HCT116 (cell line): ENCODE data around the gene MACF1. TPM values are rescaled to one million over a fixed set of nuclear protein-coding genes. Genes with fewer than 3 reads are reported as not detected.
A peak's percentile ranks its signal among the peaks of the same experiment; 100 is the strongest.

Source experiments
- ATAC-seq: fragments of 200-7000 bp; cut with Tn5 transposase; 2 replicates; pipeline ENCODE4 v1.9.1; 2020; ENCODE audit warnings: mild to moderate bottlenecking, moderate library complexity
- BruUV-seq: library from RNA; stranded (reverse); fragments of 400-500 nt; replicated peaks from 2 replicates; lab custom pipeline; 2021; lab: Mats Ljungman, UMichigan
- CTCF ChIA-PET: fragments of 300-600 bp; sonication (Branson Sonifier 250); formaldehyde crosslinking; loops from one replicate; lab custom pipeline; 2021; ENCODE audit warnings: antibody characterized with exemption; lab: Charles Lee
- POLR2A ChIA-PET: fragments of 300-600, 350-600 bp; sonication (Branson Sonifier 250); formaldehyde crosslinking; loops from one replicate; lab custom pipeline; 2021; ENCODE audit warnings: antibody characterized with exemption; lab: Charles Lee
- RAD21 ChIA-PET, 2 experiments: fragments of 300-600 bp; sonication (Branson Sonifier 250); formaldehyde crosslinking; loops; one replicate each; lab custom pipeline; 2023; ENCODE audit warnings: low total read pairs in 2 of 2; ENCODE audit not compliant: uncharacterized antibody in 2 of 2, unreplicated experiment in 2 of 2, low non-redundant PET in 1 of 2; lab: Charles Lee
- DNase-seq: peaks from one replicate; pipeline ENCODE4 v3.0.0-alpha.2; 2010; ENCODE audit warnings: low read depth, low spot score
- H2AFZ ChIP-seq: fragments of 200-600 bp; shearing (Covaris generic), sonication (generic); 2 replicates; pipeline ENCODE4 v1.6.1; 2017; ENCODE audit warnings: low read depth, mixed run types, mixed read lengths, antibody characterized with exemption, low read length; ENCODE audit not compliant: poor library complexity, severe bottlenecking
- H3K27ac ChIP-seq: 2 replicates; pipeline ENCODE4 v1.5.1; 2012; ENCODE audit warnings: low read depth, low read length
- H3K27me3 ChIP-seq: fragments of 200-600 bp; sonication (generic); 2 replicates; pipeline ENCODE4 v1.6.1; 2016; ENCODE audit warnings: mixed run types, low read length, mixed read lengths; ENCODE audit not compliant: insufficient read depth
- H3K36me3 ChIP-seq, 2 experiments: fragments of 200-500 bp in 1 of 2; fragments of 200-600 bp in 1 of 2; sonication (Bioruptor generic) in 1 of 2; sonication (generic) in 1 of 2; 2 replicates each; pipeline versions ENCODE4 v1.5.1 to v1.6.1; 2014 to 2016; ENCODE audit warnings: low read length in 2 of 2, inconsistent platforms in 1 of 2, mixed read lengths in 1 of 2, mixed run types in 1 of 2; ENCODE audit not compliant: insufficient read depth in 2 of 2, control insufficient read depth in 1 of 2
- H3K4me1 ChIP-seq, 2 experiments: fragments of 200-600 bp in 1 of 2; sonication (generic) in 1 of 2; 2 replicates each; pipeline versions ENCODE4 v1.5.1 to v1.6.1; 2012 to 2017; ENCODE audit warnings: low read length in 2 of 2, inconsistent platforms in 1 of 2, mild to moderate bottlenecking in 1 of 2, mixed read lengths in 1 of 2, mixed run types in 1 of 2, moderate library complexity in 1 of 2; ENCODE audit not compliant: insufficient read depth in 2 of 2, control insufficient read depth in 1 of 2
- H3K4me2 ChIP-seq: fragments of 200-600 bp; sonication (generic); 2 replicates; pipeline ENCODE4 v1.6.1; 2017; ENCODE audit warnings: mixed run types, low read length, mixed read lengths
- H3K4me3 ChIP-seq, 2 experiments: fragments of 200-600 bp in 1 of 2; sonication (generic) in 1 of 2; replicated peaks in 1 of 2; 2 replicates each; pipeline ENCODE4 v1.5.1; 2011 to 2016; ENCODE audit warnings: low read length in 2 of 2, control low read depth in 1 of 2, low read depth in 1 of 2, mild to moderate bottlenecking in 1 of 2, mixed read lengths in 1 of 2, mixed run types in 1 of 2
- H3K79me2 ChIP-seq: fragments of 200-600 bp; sonication (generic); 2 replicates; pipeline ENCODE4 v1.6.1; 2017; ENCODE audit warnings: mild to moderate bottlenecking, mixed run types, low read length, moderate library complexity, mixed read lengths; ENCODE audit not compliant: insufficient read depth
- H3K9ac ChIP-seq: fragments of 200-600 bp; sonication (generic); 2 replicates; pipeline ENCODE4 v1.6.1; 2016; ENCODE audit warnings: low read length, mixed read lengths
- H3K9me2 ChIP-seq: fragments of 200-600 bp; sonication (generic), shearing (Covaris generic); 2 replicates; pipeline ENCODE4 v1.6.1; 2017; ENCODE audit warnings: mixed run types, mild to moderate bottlenecking, moderate library complexity; ENCODE audit not compliant: insufficient read depth
- H3K9me3 ChIP-seq, 2 experiments: fragments of 200-500 bp in 1 of 2; fragments of 200-600 bp in 1 of 2; sonication (Bioruptor generic) in 1 of 2; sonication (generic) in 1 of 2; 2 replicates each; pipeline ENCODE4 v1.6.1; 2014 to 2017; ENCODE audit warnings: low read length in 2 of 2, mixed read lengths in 2 of 2, inconsistent platforms in 1 of 2, low read depth in 1 of 2, mild to moderate bottlenecking in 1 of 2, mixed run types in 1 of 2, moderate library complexity in 1 of 2; ENCODE audit not compliant: control insufficient read depth in 1 of 2, insufficient read depth in 1 of 2
- H4K20me1 ChIP-seq: fragments of 200-600 bp; sonication (generic), shearing (Covaris generic); 2 replicates; pipeline ENCODE4 v1.6.1; 2017; ENCODE audit warnings: mixed run types, mild to moderate bottlenecking, moderate library complexity; ENCODE audit not compliant: insufficient read depth
- ATF3 ChIP-seq: IDR thresholded peaks from 2 replicates; pipeline ENCODE4 v1.6.1; 2012
- CBX3 ChIP-seq: IDR thresholded peaks from 2 replicates; pipeline ENCODE4 v1.6.1; 2012; ENCODE audit warnings: low read depth
- CEBPB ChIP-seq: IDR thresholded peaks from 2 replicates; pipeline ENCODE4 v1.6.1; 2012; ENCODE audit warnings: low read depth
- CTCF ChIP-seq, 3 experiments: fragments of 200-600 bp in 1 of 3; sonication (generic) in 1 of 3; IDR thresholded peaks in 2 of 3; conservative IDR thresholded peaks in 1 of 3; 2 replicates each; pipeline ENCODE4 v1.5.1; 2012 to 2017; ENCODE audit warnings: low read depth in 2 of 3, low read length in 2 of 3, antibody characterized with exemption in 1 of 3, borderline replicate concordance in 1 of 3, control low read depth in 1 of 3, mild to moderate bottlenecking in 1 of 3, mixed read lengths in 1 of 3, mixed run types in 1 of 3, moderate library complexity in 1 of 3; ENCODE audit not compliant: insufficient read depth in 1 of 3
- EGR1 ChIP-seq: IDR thresholded peaks from 2 replicates; pipeline ENCODE4 v1.6.1; 2012; ENCODE audit warnings: low read depth
- ELF1 ChIP-seq: IDR thresholded peaks from 2 replicates; pipeline ENCODE4 v1.6.1; 2012; ENCODE audit warnings: low read depth, borderline replicate concordance
- EZH2 ChIP-seq: fragments of 200-600 bp; sonication (generic); IDR thresholded peaks from 2 replicates; pipeline ENCODE4 v1.6.1; 2017; ENCODE audit warnings: antibody characterized with exemption, mixed run types
- FOSL1 ChIP-seq: IDR thresholded peaks from 2 replicates; pipeline ENCODE4 v1.6.1; 2012; ENCODE audit warnings: low read depth
- MAX ChIP-seq: IDR thresholded peaks from 2 replicates; pipeline ENCODE4 v1.6.1; 2012
- POLR2AphosphoS5 ChIP-seq: IDR thresholded peaks from 2 replicates; pipeline ENCODE4 v1.6.1; 2011; ENCODE audit warnings: mild to moderate bottlenecking, low read depth, low read length, moderate library complexity
- RAD21 ChIP-seq: IDR thresholded peaks from 2 replicates; pipeline ENCODE4 v1.6.1; 2012; ENCODE audit warnings: low read depth, mild to moderate bottlenecking
- REST ChIP-seq: IDR thresholded peaks from 2 replicates; pipeline ENCODE4 v1.6.1; 2012; ENCODE audit warnings: low read depth
- SIN3A ChIP-seq: IDR thresholded peaks from 2 replicates; pipeline ENCODE4 v1.6.1; 2012; ENCODE audit warnings: low read depth
- SRF ChIP-seq: IDR thresholded peaks from 2 replicates; pipeline ENCODE4 v1.6.1; 2012; ENCODE audit warnings: low read depth
- YY1 ChIP-seq: IDR thresholded peaks from 2 replicates; pipeline ENCODE4 v1.6.1; 2011; ENCODE audit warnings: low read length, low read depth, moderate library complexity, mild to moderate bottlenecking; ENCODE audit not compliant: insufficient replicate concordance; ENCODE audit errors: extremely low read depth
- ZBTB33 ChIP-seq: IDR thresholded peaks from 2 replicates; pipeline ENCODE4 v1.6.1; 2011; ENCODE audit warnings: mild to moderate bottlenecking, low read length, moderate library complexity; ENCODE audit not compliant: insufficient replicate concordance; ENCODE audit errors: extremely low read depth
- ZFX ChIP-seq: fragments of 450-650 bp; IDR thresholded peaks from 2 replicates; pipeline ENCODE4 v1.6.1; 2017
- intact Hi-C: fragments of 100-400 bp; cut with micrococcal nuclease; formaldehyde crosslinking; loops from 2 replicates; pipeline ENCODE4 v1.10.0; 2022
- total RNA-seq: library from RNA; stranded (reverse); gene quantifications from one replicate; pipeline ENCODE4 v1.2.1, GENCODE V29; 2021; ENCODE audit not compliant: unreplicated experiment

MACF1 gene
- total RNA-seq, 1 experiment from 2014 or later, result 146 TPM

GRCh38 chr1:39183503-39184353 is 20.8 kb upstream of the MACF1 start:
- DNase-seq (peak; percentile 96), ATAC-seq (peak; percentile 91)
- CTCF ChIA-PET, result interaction anchor here (0.7 to 3.2 kb wide), 8 partner anchors 9 to 355 kb away, joined by 3 to 31 read pairs (median 5); no protein-coding TSS in a partner anchor
- H4K20me1 ChIP-seq, result no peaks in the 10 kb centered on the region
- intact Hi-C loops, result loop anchor here (2.0 to 5.0 kb wide), 2 partner anchors 51 to 81 kb away; no protein-coding TSS in a partner anchor
- H2AFZ ChIP-seq, result no peak overlapping the region
- H3K9ac ChIP-seq, result peak overlapping the region; percentile 37
- POLR2A ChIA-PET, result interaction anchor here (1.2 to 2.1 kb wide), 3 partner anchors 8 to 213 kb away, joined by 3 to 13 read pairs (median 3); no protein-coding TSS in a partner anchor
- RAD21 ChIA-PET, result interaction anchor here in 1 of 2 experiments (0.6 to 1.2 kb wide), 2 partner anchors 75 to 222 kb away, joined by 3 read pairs; no protein-coding TSS in a partner anchor
- peak overlapping the region in 1 of 2 experiments; percentile 18; a peak in 2 of 4 replicates for H3K4me3 ChIP-seq
- H3K9me2 ChIP-seq, result no peaks in the 10 kb centered on the region
- no peaks in the 10 kb centered on the region; the same call in 1 of the 2 replicates for H3K79me2 ChIP-seq
- no peaks in the 10 kb centered on the region for H3K27me3 ChIP-seq
- peaks cover 48 to 63% of the 10 kb centered on the region in 2 experiments for H3K4me1 ChIP-seq
- peak overlapping the region; percentile 55 for H3K27ac ChIP-seq
- no peaks in the 10 kb centered on the region for H3K36me3 ChIP-seq
- H3K9me3 ChIP-seq, result no peaks in the 10 kb centered on the region
- BruUV-seq, result TSS peak; percentile 59
- H3K4me2 ChIP-seq, result peak overlapping the region; percentile 66
- TF ChIP-seq REST (no peak), CEBPB (peak; percentile 97), MAX (peak; percentile 92), EGR1 (0 out of 2 replicates have a peak, but pooled peaks have one; percentile 45), FOSL1 (peak; percentile 97), EZH2 (no peak), ATF3 (peak; percentile 96), SIN3A (peak; percentile 100), ZFX (no peak), RAD21 (peak; percentile 80), YY1 (peak; percentile 78), POLR2AphosphoS5 (peak; percentile 60; the same call in 1 of the 2 replicates), CBX3 (peak; percentile 96; the same call in 1 of the 2 replicates), CTCF (IDR thresholded peaks at IDR 0.05 in 2 of 3, conservative IDR thresholded peaks at IDR 0.05 in 1 of 3; ENCODE audit: borderline replicate concordance in 1 of 3, insufficient read depth in 1 of 3, low read depth in 2 of 3, low read length in 2 of 3) (peak; percentile 42 to 66 (median 59); a peak in 5 of 6 replicates), ZBTB33 (peak; percentile 77), ELF1 (no peak), SRF (peak; percentile 85)
